T47D (cell line): ENCODE measurements around the gene POLK.

Experiments
- DNase-seq, 2 experiments: peaks; one replicate each; pipeline versions ENCODE4 v3.0.0 to v3.0.0-alpha.2; 2011 to 2012; ENCODE audit warnings: low read depth in 1 of 2, low spot score in 1 of 2
- JUND ChIP-seq: IDR thresholded peaks from 2 replicates; pipeline ENCODE4 v1.6.1; 2012; ENCODE audit warnings: low read depth
- in situ Hi-C: cut with HindIII; loops from 2 replicates; pipeline ENCODE4 v1.10.0; 2016; ENCODE audit warnings: low sequenced_read_pairs, low pct_unique_long_range_greater_than_20kb

Gene POLK

DNA sequence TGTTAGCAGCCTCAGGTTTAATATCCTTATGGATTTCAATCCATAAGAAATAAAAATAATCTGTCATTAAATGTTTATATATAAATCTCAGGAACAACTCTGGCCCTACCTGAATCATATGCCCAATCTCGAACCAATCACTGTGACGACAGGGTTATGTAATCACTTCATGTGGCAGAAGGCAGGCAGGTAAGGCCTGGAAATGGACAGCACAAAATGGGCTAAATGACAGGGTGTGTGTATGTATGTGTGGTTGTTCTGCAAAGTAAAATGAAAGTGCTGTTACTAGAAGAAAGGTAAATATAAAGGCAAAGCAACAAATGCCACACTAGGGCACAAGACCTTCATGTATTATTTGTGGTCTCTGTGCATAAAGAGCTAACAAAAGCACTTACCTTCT lies 119.2 kb downstream of the POLK start:
- no peak for TF ChIP-seq JUND
- DNase-seq: no peak
- in situ Hi-C loops: no loop called here

DNA sequence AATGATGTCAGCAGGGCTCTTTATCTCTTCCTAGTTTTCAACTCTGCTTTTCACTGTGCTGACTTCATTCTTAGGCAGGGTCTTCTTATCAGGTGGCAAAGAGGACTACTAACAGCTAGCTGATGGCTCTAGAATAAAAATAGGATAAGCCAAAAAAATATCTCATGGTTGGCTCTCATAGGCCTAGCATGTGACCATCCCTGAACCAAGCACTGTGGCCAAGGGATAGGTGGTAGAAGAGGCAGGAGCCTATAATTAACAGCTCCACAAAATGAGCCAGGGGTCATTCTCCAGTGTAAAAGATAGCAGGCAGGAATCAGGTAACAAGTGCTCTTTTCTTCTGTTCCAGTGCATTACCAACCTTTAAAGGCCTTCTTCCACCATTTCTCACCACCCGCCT lies 120.6 kb downstream of the POLK start:
- in situ Hi-C loops: no loop called here

DNA sequence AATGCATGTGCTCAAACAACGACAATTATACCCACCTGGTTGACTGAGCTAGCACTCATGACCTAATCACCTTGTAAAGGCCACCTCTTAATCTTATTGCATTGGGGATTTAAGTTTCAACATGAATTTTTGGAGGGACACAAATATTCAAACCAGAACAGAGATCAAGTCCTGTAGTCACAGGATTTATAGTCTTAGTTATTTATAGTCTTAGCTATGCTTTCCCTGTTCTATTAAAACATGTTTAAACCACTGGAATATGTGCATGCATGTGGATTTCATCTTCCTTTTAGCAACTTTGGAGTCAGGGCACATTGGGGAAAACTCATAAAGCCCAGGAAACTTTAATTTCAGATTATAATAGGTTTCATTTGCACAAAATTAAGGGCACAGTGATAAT lies 126.3 kb downstream of the POLK start:
- DNase-seq: no peak
- TF ChIP-seq JUND: no peak
- in situ Hi-C loops: no loop called here

More for the DNA sequence above, 120.6 kb downstream of the POLK start:
- DNase-seq: no peak
- TF ChIP-seq JUND: no peak

DNA sequence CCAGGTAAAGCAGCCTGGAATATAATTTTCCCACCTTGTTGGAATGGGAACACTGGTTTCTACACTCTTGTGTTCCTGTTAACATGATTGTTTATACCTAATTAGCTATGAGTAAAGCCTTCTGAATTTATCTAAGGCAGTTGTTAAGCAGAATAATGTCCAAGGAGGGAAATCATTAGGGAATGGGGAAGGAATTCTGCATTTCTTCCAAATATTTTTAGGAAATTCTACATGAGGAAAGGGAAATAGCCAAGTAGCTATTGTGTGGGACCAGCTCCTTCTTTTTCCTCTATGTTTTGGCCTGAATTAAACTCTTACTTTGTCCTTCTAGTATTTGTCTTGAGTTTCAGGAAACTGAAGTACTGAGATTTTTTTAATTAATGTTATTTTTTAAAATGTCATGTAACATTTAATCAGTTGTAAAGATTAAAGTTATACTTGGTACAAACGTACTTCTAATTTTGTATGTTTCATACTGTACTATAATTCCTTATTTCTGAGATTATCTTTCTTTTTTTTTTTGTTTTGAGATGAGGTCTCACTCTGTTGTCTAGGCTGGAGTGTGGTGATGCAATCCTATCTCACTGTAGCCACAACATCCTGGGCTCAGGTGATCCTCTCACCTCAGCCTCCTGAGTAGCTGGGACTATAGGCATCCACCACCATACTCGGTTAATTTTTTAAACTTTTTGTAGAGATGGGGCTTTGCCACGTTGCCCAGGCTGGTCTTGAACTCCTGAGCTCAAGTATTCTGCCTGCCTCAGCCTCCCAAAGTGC lies 128.0 kb downstream of the POLK start:
- no peak for TF ChIP-seq JUND
- in situ Hi-C loops: no loop called here
- no peak for DNase-seq

DNA sequence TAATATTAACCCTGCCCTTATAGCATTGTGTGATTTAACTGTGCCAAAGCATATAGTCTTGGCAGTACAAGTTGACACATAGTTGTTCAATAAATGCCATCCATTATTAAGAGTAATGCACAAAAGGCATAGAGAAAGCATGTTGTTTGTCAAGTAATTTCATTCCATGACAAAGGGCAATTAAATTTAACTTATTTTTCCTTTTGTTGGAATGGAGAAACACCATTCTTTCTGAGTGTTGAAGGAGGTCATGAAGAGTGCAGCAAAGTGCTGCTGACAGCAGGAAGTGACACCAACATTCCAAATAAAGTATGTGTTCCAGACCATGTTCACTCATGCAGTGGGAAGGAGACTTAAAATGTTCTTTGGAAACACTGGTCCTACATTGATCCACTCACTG lies 128.7 kb downstream of the POLK start:
- in situ Hi-C loops: no loop called here
- no peak for DNase-seq
- no peak for TF ChIP-seq JUND

DNA sequence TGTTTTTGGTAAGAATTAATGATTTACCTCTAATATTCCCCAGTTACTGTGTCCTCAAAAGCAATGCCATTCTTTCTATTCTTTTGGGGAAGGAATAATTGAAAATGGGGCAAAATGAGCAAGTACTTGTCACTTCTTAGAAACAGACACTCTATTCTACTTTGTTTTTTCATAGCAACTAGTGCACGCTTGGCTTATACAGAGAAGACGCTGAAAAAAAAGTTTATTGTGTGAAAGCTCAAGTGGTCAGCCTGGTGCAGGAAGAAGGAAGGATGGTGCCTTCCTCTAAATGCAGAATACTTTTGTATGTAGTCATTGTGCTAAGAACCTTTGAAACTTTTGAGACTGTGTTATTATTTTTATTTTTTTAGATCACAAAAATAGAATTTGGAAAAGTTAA lies 129.1 kb downstream of the POLK start:
- no peak for DNase-seq
- in situ Hi-C loops: no loop called here
- TF ChIP-seq JUND: no peak

DNA sequence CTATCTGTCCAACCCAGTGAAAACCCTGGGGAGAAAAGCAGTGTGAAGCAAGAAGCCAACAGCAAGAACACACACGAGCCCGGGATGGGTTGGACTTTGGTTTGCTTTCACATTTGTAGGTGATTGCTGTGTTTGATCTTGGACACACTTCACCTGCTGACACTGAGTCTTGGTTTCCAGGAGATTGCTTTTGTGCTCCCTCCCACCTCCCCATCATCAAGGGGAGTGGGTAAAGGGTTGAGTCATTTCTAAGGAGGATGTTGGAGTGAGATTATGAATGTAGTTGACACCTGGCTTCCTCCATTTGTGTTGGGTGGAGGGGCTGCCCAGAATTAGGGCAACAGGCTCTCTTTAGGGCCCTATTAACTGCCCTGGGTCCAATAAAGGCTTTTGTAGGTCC lies 137.0 kb downstream of the POLK start:
- in situ Hi-C loops: no loop called here
- no peak for TF ChIP-seq JUND
- no peak for DNase-seq
